Lower lobe of right lung (tissue), 2 donors: ENCODE data around the gene RPP40. TPM values are rescaled to one million over a fixed set of nuclear protein-coding genes. Genes with fewer than 3 reads are reported as not detected.

Experiments
- ATAC-seq, 2 donors: fragments of 200-7000 bp; cut with Tn5 transposase; one replicate each; pipeline ENCODE4 v1.9.1; 2020 to 2022; ENCODE audit warnings: mild to moderate bottlenecking in 2 of 2, moderate library complexity in 2 of 2
- DNase-seq: peaks from one replicate; pipeline ENCODE4 v3.0.0-alpha.2; 2020
- H3K27ac ChIP-seq: fragments of 200-600 bp; one replicate; pipeline ENCODE4 v1.8.0; 2022
- H3K27me3 ChIP-seq: fragments of 200-600 bp; one replicate; pipeline ENCODE4 v1.8.0; 2022; ENCODE audit warnings: low read depth
- H3K36me3 ChIP-seq: fragments of 200-600 bp; one replicate; pipeline ENCODE4 v1.8.0; 2022; ENCODE audit warnings: mild to moderate bottlenecking
- H3K4me1 ChIP-seq: fragments of 200-600 bp; one replicate; pipeline ENCODE4 v1.8.0; 2022
- H3K4me3 ChIP-seq: fragments of 200-600 bp; one replicate; pipeline ENCODE4 v1.8.0; 2022; ENCODE audit warnings: mild to moderate bottlenecking
- H3K9me3 ChIP-seq: fragments of 200-600 bp; one replicate; pipeline ENCODE4 v1.8.0; 2022
- intact Hi-C: fragments of 100-400 bp; cut with DNase I; formaldehyde crosslinking; loops from one replicate; pipeline ENCODE4 v1.11.0; 2022
- total RNA-seq: library from RNA; stranded (reverse); fragmentation: NEBNext Ultra II Directional; extraction: Animal tissue kit (Norgen Biotek cat#: 25700); gene quantifications from one replicate; pipeline ENCODE4 v1.2.1, GENCODE V29; 2021
- TF ChIP-seq, protein P1 (sequence below): fragments of 200-600 bp; IDR thresholded peaks from one replicate; pipeline ENCODE4 v1.8.0; 2022; ENCODE audit warnings: antibody characterized with exemption, mild to moderate bottlenecking
- donor health status: DM: no; HTN: yes; CAD: no; lungs with severe emphysema.

Gene RPP40
- total RNA-seq, 1 donor from 2014 or later = 2.5 TPM

DNA sequence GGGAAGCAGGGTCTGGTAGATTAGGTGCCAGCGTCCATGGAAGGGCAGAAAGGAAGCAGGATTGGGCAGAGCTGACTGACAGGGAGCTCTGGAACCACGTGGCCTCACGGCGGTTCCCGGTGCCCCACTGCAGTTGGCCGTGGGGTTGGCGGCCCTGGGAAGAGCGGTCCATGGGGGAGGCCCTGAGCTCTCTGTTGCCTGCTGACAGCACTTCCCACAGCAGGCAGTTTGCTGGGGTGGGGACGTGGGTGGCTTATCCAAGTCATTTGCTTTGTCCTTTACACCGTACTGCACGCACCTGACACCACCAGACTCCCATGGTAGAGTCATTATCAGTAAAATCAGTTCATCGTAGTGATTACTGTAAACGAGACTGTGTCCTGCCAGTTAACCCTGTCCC lies 56.1 kb downstream of the RPP40 start:
- no peak for DNase-seq
- intact Hi-C loops = no loop called here
- H3K36me3 ChIP-seq = peaks cover 56% of the 10 kb centered on the region

GRCh38 chr6:4946521-4946920 lies 57.3 kb downstream of the RPP40 start:
- Histone ChIP-seq H3K27me3 (no peaks in the 10 kb centered on the region), H3K4me1 (peaks cover 17% of the 10 kb centered on the region)

More for the DNA sequence above, 56.1 kb downstream of the RPP40 start:
- H3K9me3 ChIP-seq = no peaks in the 10 kb centered on the region
- no peak overlapping the region for H3K4me3 ChIP-seq
- no peaks in the 10 kb centered on the region for H3K27me3 ChIP-seq
- TF ChIP-seq, protein P1, sequence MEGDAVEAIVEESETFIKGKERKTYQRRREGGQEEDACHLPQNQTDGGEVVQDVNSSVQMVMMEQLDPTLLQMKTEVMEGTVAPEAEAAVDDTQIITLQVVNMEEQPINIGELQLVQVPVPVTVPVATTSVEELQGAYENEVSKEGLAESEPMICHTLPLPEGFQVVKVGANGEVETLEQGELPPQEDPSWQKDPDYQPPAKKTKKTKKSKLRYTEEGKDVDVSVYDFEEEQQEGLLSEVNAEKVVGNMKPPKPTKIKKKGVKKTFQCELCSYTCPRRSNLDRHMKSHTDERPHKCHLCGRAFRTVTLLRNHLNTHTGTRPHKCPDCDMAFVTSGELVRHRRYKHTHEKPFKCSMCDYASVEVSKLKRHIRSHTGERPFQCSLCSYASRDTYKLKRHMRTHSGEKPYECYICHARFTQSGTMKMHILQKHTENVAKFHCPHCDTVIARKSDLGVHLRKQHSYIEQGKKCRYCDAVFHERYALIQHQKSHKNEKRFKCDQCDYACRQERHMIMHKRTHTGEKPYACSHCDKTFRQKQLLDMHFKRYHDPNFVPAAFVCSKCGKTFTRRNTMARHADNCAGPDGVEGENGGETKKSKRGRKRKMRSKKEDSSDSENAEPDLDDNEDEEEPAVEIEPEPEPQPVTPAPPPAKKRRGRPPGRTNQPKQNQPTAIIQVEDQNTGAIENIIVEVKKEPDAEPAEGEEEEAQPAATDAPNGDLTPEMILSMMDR = no peak
- ATAC-seq = no peak
- H3K27ac ChIP-seq = no peak overlapping the region
- H3K4me1 ChIP-seq = peaks cover 5% of the 10 kb centered on the region

More at GRCh38 chr6:4946521-4946920, 57.3 kb downstream of the RPP40 start:
- peaks cover 44% of the 10 kb centered on the region for H3K36me3 ChIP-seq
- ATAC-seq (no peak), DNase-seq (no peak)
- no peak overlapping the region for H3K27ac ChIP-seq
- H3K4me3 ChIP-seq = no peak overlapping the region
- TF ChIP-seq, protein P1 = no peak
- no peaks in the 10 kb centered on the region for H3K9me3 ChIP-seq
- intact Hi-C loops = no loop called here

Other genes starting within 250 kb of the RPP40 start
- gene CDYL, start 227.6 kb downstream of the RPP40 start, total RNA-seq = 40.5 TPM
- 0.41 TPM for gene PPP1R3G, start 81.3 kb upstream of the RPP40 start, total RNA-seq